Peyer's patch (tissue), 4 donors: ENCODE measurements around the gene ZIC5.

Source experiments
- POLR2A ChIP-seq, 2 donors: fragments of 450-650 bp; IDR thresholded peaks; one replicate each; pipeline ENCODE4 v1.5.1; 2017; ENCODE audit warnings: antibody characterized with exemption in 2 of 2, mild to moderate bottlenecking in 2 of 2, moderate library complexity in 2 of 2
- TF ChIP-seq, protein P1 (sequence below), 6 experiments: fragments of 450-650 bp in 4 of 6; fragments of 200-600 bp in 2 of 6; sonication (generic) in 1 of 6; IDR thresholded peaks; one replicate each; pipeline ENCODE4 v1.5.1; 2017 to 2019; ENCODE audit warnings: antibody characterized with exemption in 6 of 6, mild to moderate bottlenecking in 3 of 6, moderate library complexity in 1 of 6

DNA sequence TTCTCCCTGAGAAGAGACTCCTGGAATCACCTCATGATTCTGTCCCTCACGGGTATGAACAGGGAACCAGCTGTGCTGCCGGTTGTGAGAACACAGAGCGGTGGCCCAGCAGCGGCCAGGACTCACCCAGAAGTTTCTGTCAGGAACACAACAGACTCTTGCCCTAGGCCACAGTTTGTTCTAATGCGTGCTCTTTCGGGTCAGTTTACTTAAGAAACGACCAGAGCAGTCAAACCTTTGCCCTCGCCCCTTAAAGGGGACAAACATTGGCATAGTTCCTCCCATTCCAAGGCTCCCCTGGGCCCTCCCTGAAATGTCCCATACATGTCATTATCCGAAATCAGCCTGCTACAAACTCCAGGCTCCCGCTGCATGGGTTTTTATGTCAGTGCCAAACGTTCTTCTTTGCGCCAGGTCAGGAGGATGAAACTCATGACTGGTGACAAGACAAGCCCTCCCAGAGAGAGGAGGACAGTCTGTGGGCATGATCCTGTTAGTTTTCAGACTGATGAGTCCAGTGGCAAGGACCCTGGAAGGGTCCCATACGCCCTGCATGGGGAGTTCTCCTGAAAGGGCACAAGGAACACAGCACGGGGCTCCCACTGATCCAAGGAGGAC, 18.3 kb downstream of the ZIC5 start:
- TF ChIP-seq, protein P1, sequence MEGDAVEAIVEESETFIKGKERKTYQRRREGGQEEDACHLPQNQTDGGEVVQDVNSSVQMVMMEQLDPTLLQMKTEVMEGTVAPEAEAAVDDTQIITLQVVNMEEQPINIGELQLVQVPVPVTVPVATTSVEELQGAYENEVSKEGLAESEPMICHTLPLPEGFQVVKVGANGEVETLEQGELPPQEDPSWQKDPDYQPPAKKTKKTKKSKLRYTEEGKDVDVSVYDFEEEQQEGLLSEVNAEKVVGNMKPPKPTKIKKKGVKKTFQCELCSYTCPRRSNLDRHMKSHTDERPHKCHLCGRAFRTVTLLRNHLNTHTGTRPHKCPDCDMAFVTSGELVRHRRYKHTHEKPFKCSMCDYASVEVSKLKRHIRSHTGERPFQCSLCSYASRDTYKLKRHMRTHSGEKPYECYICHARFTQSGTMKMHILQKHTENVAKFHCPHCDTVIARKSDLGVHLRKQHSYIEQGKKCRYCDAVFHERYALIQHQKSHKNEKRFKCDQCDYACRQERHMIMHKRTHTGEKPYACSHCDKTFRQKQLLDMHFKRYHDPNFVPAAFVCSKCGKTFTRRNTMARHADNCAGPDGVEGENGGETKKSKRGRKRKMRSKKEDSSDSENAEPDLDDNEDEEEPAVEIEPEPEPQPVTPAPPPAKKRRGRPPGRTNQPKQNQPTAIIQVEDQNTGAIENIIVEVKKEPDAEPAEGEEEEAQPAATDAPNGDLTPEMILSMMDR (IDR thresholded peaks at IDR 0.05), result no peak
- no peak for TF ChIP-seq POLR2A (IDR thresholded peaks at IDR 0.05)
